HG03571 (cell line): ENCODE data around the gene RFXAP.
A peak's percentile ranks its signal among the peaks of the same experiment; 100 is the strongest.

ENCODE experiments used
- ATAC-seq: cut with Tn5 transposase; IDR thresholded peaks from one replicate; pipeline ENCODE4 v1.9.1; 2021; ENCODE audit not compliant: unreplicated experiment

The RFXAP gene

GRCh38 chr13:36815062-36815461 is 4.0 kb upstream of the RFXAP start:
- ATAC-seq: no peak

DNA sequence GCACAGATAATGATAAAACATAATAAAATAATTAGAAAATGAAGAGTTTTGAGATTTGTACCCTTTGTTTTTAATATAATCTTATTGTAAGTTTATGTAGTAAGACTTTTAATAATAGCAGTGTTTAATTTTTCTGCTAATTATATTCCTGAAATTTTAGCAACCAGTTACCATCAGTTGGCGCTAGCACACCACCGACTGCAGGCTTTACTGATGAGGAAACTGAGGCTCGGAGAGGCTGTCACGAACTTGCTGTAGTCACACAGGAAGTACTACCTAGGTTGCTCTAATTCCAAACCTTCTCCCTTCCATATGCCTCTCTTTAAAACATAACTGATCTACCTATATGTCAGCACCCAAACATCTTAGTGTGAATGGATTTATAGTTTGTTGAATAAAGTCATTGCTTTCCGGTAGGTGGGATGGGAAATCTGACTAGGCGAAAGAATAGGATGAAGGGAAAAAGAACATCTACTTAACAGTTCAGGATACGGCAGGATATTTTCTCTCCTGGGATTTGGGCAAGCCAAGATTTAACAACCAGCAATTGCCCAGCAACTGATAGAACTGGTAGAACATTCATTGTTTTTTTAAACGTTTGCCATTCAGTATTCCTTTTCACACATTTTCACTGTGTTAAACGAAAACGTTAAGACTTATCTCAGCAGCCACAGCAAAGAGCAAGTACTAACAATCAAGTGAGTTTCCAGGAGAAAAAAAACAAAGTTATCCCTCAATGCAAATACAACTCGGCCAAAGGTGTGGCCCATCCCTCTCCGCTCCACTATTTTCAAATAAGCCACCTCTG is 822 bp upstream of the RFXAP start:
- ATAC-seq: peak; percentile 4

DNA sequence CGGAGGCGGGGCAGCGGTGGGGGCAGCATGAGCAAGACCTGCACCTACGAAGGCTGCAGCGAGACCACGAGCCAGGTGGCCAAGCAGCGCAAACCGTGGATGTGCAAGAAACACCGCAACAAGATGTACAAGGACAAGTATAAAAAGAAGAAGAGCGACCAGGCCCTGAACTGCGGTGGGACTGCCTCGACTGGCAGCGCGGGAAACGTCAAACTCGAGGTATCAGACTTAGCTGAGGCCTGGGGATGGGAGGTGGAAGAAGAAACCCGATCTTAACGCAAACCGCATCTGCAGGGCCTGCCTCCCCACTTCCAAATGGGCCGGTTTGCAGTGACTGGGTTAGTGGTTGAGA is 693 bp downstream of the RFXAP start:
- ATAC-seq: peak; percentile 10

GRCh38 chr13:36820222-36820621 is 1.2 kb downstream of the RFXAP start:
- ATAC-seq: peak; percentile 46

DNA sequence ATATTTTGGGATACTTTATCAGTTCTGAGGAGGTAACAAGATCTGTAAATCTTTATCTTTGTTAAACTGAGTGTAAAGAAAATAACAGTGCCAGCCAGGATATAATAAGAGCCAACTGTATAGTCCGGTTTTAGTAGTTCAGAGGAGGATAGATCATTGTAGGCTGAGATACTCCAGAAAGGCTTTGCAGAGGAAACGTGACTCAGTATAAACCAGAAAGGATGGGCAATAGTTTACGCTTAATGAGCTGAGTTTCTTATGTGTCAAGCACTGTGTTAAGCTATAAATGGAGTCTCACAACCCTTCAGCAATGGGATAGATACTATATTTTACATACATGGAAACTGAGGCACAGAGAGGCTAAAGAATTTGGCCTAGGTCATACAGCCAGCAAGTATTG is 3.8 kb downstream of the RFXAP start:
- ATAC-seq: no peak

DNA sequence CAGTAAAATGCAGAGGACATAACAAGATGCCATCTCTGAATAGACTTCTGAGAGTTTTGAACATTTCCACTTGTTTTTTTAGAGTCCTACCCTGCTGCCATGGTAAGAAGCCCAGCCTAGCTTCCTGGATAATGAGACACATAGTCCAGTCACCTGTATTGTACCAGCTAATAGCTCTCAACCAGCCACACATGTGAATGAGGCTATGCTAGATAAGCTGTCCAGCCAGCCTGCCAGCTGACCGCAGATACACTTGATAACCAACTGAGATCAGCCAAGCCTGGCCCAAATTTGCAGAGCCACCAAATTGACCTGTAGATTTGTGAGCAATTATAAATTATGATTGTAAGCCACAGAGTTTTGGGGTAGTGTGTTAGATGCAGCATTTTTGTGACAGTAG is 10.7 kb downstream of the RFXAP start:
- ATAC-seq: no peak

DNA sequence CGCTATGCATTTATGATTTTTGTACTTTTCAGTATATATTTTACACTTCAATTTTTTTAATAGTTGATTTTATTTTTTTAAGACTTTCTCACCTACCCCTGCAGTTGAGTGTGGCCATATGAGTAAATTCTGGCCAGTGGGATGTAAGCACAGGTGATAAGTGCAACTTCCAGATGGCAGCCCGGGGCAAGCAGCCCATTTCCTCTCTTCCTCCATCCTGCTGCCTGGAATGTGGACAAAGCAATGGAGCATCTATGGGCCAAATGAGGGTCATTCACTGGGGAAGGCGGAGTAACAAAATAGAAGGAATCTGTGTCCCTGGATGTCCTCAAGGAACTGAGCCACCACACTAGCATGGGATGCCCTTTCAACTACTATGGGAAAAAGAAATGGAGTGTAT is 12.3 kb downstream of the RFXAP start:
- ATAC-seq: no peak

GRCh38 chr13:36834299-36834698 is 15.3 kb downstream of the RFXAP start:
- ATAC-seq: no peak

GRCh38 chr13:36837354-36838092 is 18.5 kb downstream of the RFXAP start:
- ATAC-seq: no peak

GRCh38 chr13:36839281-36839680 is 20.3 kb downstream of the RFXAP start:
- ATAC-seq: no peak

GRCh38 chr13:36839981-36840380 is 21.0 kb downstream of the RFXAP start:
- ATAC-seq: no peak

DNA sequence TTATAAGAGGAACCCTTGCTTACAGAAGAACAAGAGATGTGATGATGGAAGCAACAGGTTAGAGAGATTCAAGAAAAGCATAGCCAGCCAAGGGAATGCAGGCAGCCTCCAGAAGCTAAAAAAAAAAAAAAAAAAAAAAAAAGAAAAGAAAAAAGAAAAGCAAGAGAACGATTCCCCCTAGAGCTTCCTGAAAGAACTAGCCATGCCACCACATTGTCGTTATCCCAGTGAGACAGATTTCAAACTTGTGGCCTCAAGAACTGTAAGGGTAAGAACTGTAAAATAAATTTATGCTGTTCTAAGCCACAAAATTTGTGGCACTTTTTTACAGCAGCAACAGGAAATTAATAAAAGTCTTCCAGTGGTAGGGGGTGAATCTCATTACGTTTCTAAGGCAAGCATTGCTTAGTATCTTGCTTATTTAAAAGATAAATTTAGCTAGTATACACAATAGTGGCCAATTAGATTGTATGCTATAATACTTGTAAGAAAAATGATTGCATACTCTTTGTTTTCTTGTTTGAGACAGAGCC is 21.8 kb downstream of the RFXAP start:
- no peak for ATAC-seq

- ATAC-seq: no peak
These were observed 22.4 kb downstream of the RFXAP start for GRCh38 chr13:36841391-36841790.

GRCh38 chr13:36847606-36848005 is 28.6 kb downstream of the RFXAP start:
- ATAC-seq: no peak

DNA sequence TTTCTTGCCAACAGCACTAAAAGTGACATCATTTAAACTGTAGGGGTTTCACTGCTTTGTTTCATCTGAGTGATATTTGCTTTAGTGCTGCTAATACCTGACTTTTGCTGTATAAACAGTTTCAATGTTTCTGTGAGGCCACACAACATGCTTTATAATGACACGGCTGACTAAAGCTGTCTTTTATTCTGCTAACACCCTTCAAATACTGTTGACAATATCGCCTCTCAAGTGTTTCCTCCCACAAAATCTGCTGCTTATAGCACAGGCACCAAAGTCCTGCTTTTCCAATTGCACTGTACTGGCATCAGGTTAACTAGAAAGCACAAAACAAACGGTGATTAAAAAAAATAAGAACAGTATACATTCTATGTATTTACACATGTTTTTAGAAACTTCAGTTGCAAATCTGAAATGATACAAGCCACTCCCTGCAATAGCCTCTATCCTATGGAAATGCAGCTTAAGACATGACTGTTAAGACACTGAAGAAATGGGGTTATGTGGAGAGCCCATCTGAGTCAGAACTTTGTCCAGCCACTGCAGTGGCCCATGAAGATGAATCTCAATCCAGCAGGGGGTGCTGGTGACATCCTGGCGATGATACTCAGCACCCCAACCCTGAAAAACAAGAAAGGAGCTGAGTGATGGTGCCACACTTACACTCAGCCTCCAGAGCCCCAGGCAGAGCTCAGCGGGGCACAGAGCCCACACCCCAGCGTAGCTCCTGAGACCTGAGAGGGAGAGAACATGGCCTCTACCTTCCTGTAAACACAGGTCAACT is 29.4 kb downstream of the RFXAP start:
- no peak for ATAC-seq

DNA sequence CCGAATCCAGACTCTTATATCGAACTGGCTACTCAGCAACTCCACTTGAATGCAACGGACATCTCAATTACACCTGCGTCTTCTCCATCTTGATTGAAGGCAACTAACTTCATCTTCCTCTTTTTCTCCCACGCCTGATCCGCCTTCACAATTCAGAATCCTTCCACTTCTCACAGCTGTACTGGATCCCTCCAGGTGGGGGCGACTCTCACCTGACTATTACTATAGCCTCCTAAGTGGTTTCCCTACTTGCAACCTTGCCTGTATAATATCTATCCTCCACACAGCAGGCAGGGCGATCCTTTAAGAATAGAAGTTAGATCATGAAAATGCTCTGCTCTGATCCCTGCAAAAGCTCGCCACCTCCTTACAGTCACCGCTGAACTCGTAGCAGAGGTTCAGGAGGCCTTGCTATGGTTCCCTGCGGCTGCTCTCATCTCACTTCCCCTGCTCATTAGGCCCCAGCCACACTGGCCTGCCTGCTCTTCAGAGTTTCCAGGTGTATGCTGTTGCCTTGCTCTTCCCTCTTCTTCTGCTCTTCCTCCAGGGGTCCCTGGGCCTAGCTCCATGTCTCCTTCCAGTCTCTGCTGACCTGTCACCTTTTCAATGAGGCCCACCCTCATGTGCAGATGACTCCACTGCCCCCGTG is 31.9 kb downstream of the RFXAP start:
- no peak for ATAC-seq

DNA sequence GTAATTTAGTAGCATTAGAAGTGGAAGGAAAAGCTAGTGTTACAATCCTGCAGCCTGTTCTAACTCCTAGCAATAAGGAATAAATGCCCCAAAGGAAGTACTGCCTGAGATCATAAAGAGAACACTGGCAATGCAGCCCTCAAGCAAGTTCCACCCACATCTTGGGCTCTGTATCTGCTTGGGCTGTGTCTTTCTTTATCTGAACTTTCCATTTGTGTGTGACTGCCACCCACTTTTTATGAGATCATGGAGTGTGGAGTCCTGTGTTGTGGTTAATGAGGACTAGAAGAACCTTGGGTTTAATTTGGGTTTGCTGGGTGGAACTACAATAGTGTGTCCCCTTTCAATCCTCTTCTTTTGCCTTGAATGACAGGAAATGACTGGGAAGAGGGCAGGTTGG is 38.2 kb downstream of the RFXAP start:
- ATAC-seq: no peak

DNA sequence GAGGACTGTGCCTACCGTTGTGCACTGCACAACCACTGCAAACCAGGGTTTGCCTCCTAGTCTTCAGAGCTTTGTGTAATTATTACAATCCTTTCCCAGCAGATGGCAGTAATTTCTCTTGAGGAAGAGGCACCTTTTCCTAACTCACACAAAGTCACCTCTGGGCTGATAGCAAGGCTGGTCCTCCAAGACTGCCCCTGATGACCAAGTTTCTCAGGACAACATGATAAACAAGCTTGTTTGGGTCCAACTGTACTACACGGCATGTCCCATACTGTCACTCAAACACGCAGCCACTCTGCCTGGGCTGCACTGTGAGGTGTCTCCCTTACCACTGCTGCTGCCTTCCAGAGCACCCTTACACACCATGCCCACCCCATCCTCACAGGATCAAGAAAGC is 39.3 kb downstream of the RFXAP start:
- no peak for ATAC-seq

GRCh38 chr13:36859259-36859658 is 40.2 kb downstream of the RFXAP start:
- no peak for ATAC-seq

DNA sequence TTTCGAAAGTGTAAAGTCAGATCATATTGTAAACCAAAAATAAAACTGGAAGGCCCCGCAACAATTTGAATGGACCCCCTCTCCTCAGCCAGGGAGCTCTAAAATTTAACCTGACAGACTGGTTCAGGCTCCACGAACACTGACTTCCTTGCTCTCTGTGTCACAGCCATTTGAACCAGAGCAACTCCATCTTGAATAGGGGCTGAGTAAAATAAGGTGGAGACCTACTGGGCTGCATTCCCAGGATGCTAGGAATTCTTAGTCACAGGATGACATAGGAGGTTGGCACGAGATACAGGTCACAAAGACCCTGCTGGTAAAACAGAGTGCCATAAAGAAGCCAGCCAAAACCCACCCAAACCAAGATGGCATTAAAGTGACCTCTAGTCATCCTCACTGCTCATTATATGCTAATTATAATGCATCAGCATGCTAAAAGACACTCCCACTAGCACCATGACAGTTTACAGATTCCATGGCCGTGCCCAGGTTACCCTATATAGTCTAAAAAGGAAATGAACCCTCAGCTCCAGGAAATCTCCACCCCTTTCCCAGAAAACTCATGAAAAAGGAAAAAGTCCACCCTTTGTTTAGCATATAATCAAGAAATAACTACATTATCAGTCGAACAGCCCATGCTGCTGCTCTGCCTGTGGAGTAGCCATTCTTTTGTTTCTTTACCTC is 43.1 kb downstream of the RFXAP start:
- ATAC-seq: no peak
